NCI-H2196 (cell line): ENCODE results near the gene DOP1A.
A peak's percentile ranks its signal among the peaks of the same experiment; 100 is the strongest.
"Not testable (repeated sequence)": the region's sequence is repeated elsewhere in the genome, so short reads cannot be mapped to it uniquely, and the experiment has no call there.

ENCODE experiments used
- DNase-seq: peaks from one replicate; lab custom pipeline; 2025; ENCODE audit not compliant: unreplicated experiment; lab: John Stamatoyannopoulos, UW

DOP1A gene

DNA sequence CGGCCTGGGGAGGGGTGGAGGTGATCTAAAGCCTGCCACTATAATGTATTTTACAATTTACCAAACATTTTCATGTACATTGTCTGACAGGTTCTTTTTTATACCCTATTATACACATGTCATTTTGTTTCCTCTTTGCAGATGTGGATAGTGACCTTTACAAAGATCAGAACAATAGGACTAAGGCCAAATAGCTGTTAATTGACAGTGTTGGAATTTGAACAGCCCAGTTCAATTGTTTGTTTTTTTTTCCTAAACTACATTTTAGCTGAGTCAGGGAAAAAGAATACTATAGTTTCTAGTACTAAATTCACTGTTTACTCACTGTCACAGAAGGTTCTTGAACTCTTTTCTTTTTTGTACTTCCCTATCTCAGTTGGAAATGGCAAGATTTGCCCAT is 85.4 kb downstream of the DOP1A start:
- no peak for DNase-seq

DNA sequence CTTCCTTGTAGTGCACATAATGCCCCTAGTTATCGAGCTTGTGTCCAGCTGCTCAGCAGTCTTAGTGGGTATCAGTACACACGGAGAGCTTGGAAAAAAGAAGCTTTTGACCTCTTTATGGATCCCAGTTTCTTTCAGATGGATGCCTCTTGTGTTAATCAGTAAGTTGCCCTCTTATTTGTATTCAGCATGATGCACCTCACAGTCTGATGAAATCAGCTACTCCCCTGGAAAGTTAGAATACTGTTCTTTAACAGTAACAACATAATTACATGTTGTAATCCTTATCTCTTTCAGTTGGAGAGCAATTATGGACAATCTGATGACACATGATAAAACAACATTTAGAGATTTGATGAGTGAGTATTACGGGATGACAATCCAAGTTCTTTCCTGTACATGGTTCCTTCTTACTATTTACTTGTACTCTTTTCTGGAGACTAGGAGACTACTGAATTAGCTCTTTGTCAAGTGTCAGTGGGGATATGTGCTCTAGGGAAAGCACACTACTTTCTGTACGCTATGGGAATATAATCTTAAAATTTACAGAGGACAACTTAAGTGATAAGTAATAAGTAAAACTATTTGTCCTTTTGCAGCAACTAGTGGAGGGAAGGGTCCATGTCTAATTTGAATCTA is 86.5 kb downstream of the DOP1A start:
- no peak for DNase-seq

DNA sequence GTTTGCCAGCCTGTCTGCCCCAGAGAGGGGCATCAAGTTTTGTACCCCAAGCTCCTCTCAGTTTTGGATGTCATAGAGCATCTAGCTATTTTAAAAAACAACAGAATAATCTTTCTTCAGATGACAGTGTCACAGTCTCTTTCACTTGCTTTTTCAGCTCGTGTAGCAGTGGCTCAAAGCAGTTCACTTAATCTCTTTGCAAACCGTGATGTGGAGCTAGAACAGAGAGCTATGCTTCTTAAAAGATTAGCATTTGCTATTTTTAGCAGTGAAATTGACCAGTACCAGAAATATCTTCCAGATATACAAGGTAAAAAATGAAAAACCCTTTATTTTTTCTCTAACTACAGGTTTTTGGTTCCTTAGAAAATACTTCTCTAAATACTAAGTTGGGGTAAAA is 88.3 kb downstream of the DOP1A start:
- DNase-seq: no peak

DNA sequence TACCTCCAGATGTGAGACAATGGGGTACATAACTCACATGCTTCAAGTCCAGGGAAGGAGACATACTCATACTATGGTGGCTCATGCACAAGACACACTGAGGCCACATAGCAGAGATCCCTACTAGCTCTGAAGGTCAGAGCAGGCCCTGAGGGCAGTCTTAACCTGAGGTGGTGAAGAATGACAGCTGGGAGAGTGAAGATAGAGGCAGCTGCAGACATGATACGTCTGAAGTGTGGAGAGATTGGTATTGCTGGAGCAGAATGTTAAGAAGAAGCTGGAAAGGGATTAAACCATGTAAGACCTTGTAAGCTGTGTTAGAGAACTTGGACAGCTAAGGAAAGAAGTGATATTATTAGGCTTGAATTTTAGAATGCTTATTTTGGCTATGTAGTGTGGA is 92.7 kb downstream of the DOP1A start:
- no peak for DNase-seq

DNA sequence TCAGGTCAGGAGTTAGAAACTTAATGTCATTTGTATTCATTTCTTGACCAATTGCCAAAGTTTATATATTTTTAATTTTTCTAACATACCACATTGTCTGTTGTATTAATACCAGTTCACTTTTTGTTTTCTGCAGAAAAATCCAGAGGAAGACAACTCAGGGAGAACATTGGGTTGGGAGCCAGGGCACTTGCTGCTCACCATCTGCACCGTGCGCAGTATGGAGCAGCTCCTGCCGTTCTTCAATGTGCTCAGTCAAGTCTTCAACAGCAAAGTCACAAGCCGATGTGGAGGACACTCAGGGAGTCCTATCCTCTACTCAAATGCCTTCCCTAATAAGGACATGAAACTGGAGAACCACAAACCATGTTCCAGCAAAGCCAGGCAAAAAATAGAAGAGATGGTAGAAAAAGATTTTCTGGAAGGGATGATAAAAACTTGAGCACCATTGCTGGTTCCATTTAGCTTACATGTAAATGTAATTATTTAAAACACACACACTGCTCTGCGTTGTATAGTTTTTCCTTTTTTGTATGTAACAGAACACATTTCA is 100.3 kb downstream of the DOP1A start:
- no peak for DNase-seq

DNA sequence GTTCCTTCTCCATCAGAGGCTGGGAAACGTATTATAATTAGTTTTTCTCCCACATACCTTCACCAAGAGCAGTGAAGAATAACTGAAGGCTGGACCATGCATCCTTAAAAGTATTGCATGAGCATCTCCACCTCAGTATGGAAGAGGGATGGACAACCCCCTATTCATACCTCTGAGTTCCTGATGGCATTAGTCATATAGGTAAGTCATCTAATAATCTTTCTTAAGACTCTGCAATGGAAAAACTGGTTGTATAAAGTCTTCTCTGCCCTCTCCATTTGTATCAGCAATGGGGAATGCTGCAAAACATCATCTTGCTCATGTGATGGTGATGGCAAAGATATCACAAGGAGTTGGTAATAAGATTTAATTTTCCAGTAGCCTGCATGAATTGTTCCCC is 101.1 kb downstream of the DOP1A start:
- no peak for DNase-seq

DNA sequence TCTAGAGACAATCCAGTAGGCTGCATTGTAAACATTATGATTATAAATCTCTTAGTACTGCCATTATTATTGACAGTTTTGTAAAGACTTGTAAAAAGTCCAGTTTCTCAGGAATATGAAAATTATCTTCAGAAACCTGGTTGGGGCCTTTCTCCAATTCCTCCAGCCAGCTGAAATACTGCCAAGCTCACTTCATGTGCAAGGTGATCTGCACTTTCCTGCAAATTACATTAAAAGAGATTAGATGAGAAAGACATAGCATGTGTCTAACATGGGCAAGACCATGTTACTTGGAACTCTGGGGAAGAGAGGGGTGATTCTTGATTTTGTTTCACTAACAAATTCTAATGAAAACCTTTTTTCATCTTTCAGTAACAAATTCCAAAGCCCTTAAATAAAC is 101.6 kb downstream of the DOP1A start:
- no peak for DNase-seq

DNA sequence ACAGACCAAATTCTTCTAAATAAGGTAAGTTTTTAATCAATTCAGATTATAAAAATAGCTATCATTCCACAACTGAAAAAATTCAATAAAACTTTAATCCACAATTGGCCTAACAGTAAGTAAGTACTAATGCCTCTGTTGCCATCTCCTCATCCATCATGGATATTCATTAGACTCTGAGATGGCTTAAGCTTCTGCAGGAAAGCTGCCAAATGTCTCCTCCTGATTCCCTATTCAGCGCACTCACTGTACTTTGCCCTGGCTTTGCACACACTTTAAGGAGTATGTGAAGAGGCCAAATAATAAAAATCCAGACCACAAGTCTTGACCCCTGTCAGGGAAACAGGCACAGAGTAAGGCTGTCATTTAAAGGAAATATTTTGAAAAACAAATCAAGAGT is 102.0 kb downstream of the DOP1A start:
- DNase-seq: no peak

DNA sequence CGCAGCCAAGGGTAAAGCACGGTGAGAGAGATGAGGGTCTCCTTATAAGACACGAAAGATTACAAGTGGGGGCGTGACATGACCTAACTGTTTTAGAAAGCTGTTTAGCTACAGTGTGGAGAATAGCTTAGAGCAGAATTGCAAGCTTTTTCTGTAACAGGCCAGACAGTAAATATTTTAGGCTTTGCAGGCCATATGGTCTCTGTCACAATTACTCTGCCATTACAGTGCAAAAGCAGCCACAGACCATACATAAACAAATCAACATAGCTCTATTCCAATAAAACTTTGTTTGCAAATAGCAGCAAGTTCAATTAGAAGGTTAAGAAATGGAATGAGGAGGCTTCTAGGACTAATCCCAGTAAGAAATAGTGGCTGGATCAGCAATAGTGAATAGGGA is 108.8 kb downstream of the DOP1A start:
- no peak for DNase-seq

DNA sequence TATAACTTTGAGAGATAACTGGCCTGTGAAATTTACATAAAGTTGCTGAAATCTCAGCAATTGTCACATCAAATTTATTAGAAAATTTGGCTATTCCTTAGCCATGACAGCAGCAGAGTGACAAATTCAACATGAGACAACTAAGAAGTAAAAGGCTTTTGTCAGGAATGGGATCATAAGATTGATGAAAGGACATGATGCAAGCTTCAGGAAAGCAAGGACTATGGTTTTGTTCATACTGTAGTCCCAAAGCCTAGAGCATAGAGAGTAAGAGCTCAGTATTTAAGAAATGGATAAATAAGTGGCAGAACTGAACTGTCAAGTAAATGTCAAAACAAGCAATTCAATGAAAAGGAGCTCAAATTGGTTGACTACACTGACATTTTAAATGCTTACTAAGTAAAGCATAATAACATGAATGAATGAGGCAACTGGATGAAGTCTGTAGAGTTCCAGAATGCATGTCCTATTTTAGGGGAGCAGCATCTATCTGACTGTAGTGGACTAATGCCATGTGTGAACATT is 113.0 kb downstream of the DOP1A start:
- DNase-seq: no peak

DNA sequence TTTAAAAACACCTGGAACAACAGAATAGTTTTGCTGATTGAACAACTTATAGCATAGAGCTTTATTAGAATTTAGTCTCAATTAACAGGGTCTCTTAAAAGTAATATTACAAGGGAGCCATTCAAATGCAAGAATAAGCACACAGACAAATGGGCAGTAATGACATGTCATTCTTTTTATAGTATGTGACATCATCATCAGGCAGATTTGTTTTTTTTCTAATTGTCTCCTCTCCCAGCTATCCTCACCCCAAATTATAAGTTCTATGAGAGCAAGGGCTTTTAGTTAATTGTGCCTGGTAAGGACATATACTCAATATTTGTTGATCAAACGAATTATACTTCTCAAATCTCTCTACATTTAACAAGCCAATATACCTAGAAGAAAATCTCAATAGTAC is 114.6 kb downstream of the DOP1A start:
- no peak for DNase-seq

DNA sequence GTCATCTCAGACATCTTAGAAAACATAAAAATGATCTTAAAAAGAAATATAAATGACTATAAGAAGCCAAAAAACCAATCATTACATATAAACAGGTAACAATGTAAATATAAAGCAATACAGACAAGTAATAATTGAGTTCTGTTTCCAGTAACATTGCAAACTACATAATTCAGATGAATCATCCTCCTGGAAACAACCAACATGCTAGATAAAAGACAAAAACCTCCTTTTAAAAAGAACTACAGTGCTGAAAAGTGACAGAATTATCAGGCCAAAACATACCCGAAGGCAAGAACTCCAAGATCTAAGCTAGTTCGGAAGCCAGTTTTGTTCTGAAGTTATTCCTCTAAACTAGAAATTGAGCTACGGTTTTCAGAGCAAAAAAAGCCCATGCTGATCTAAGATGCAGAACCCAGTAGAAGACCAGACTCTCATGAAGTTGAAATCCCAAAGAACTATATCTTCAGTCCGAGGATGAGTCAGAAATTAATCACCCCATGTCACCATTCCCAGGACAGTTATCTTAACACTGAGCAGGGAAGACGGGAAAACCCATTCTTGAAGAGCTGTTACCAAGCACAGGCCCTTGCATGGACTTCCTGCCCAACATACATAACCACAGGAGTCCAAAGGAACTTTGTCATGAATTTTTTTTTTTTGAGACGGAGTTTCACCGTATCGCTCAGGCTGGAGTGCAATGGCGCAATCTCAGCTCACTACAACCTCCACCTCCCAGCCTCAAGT is 115.8 kb downstream of the DOP1A start:
- no peak for DNase-seq

DNA sequence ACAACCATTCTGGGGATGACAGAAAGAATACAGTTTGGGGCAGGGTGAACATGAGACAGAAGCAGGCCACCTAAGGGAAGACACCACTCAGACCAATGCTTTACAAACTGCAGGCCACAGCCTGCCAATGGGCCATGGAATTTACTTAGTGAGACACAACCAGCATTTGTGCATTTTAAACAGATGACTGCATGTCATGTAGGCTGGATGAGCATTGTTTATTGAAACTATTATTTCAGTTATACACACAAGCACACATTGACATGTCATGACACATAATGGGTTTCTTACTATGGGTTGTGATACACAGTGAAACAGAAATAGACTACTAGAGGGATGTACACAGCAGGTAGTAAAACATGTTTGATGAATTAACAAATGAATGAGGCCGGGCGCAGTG is 117.6 kb downstream of the DOP1A start:
- no peak for DNase-seq

DNA sequence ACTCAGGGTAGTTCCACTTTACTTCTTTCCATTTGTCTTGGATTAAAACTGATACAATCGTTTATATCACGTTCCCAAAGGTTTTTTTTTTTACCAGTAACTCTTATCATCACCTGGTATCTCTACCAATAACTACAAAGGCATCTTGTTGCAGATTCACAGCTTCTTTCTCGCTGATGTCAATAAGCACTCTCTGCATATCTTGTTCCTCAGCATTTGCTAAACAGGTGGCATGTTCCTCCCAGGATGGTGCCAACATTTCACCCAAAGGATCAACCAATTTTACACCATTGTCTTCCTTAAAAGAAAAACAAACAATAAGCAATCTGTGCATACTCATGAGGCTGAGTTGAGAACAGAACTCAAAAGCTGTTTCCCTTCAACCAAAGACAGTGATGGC is 121.0 kb downstream of the DOP1A start:
- no peak for DNase-seq

DNA sequence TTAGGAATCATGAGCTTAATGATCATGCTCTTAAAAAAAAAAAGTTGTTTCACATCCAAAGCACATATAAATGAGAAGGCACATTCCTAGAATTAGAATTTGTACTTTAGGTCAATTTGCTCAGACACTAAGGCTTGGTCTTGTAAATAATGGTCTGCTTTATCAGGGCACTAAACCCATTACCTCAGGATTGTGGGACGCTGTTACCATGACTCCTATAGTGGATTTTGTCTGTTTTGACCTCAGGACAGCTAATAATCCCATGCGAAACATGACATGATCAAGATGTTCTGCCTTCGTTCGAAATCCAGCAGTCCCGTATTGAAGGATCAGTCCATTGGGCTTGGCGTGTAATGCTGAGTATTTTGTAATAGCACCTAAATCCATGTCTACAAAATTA is 123.2 kb downstream of the DOP1A start:
- no peak for DNase-seq

DNA sequence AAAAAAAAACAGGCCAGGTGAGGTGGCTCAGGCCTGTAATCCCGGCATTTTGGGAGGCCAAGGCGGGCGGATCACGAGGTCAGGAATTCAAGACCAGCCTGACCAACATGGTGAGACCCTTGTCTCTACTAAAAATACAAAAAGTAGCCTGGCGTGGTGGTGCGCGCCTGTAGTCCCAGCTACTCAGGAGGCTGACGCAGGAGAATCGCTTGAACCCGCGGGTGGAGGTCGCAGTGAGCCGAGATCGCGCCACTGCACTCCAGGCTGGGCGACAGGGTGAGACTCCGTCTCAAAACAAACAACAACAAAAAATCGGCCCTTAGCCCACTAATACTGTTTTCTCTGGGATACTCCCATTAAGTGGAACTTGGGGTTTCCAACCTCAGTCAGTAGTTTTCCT is 124.5 kb downstream of the DOP1A start:
- DNase-seq: not testable (repeated sequence)

DNA sequence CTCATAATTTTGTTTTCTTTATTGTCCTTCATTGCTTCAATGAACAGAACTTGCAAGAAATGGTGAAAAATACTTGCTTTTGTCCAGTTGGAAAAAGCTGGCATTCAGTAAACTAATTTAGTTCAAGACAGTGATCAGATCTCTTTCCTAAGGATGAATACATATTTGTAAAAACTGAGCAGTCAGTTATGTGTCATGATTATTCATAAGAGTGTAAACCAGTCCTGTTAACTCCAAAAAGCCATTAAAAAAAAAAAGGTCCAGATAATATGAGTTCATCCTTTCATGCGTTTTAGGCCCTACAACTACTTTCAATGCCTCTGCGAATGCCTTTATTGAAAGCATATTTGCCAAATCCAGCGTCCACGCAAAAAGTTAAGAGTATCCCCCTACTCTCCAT is 125.0 kb downstream of the DOP1A start:
- no peak for DNase-seq

DNA sequence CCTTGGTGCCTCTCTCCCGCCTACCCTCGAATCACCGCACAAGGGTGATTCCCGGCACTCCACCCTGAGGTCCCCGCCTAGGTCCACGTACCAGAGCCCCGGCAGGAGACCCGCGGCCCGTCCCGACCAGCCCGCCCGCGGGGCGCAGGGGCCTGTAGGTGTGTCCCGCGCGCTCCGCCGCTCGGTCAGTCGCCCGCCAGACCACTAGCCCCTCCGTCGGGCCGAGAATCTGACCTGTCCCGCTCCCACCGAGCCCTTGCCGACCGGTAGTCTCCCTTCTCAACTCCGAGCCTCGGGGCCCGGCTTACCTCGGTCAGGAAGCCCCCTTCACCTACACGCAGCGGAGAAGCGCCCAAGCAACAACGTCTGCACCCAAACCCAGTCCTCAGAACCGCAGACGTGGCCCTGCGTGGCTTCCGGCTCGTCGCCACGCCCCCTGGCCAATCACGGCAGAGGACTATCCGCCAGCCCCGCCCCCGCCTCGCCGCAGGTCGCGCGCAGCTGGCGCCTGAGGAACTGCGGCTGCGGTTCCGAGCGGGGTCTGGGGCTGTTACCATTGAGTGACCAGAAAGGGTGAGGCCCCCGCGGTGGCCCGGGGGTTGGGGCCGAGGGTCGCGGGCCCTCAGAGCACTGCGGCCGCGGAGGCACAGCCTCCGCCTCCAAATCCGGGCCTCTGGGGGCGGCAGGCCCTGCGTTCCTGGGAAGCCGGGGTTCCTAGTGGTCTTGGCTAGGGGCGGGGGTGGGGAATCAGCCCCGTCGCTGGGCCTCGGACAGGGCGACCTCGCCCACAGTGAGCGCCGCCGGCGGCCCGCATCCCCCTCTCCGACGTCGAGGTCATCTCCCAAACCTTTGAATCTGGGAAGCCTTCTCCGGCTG is 125.6 kb downstream of the DOP1A start, which contains the start of the genes PGM3 and RWDD2A:
Gene PGM3 (minus strand): TSS at position 395 of the 876 bp plus-strand sequence. CDS start 2,253 bp downstream, outside the sequence.
Gene RWDD2A (plus strand): TSS at position 487 of the 876 bp plus-strand sequence. CDS start 1,095 bp downstream, outside the sequence.
- peak; percentile 85 for DNase-seq

DNA sequence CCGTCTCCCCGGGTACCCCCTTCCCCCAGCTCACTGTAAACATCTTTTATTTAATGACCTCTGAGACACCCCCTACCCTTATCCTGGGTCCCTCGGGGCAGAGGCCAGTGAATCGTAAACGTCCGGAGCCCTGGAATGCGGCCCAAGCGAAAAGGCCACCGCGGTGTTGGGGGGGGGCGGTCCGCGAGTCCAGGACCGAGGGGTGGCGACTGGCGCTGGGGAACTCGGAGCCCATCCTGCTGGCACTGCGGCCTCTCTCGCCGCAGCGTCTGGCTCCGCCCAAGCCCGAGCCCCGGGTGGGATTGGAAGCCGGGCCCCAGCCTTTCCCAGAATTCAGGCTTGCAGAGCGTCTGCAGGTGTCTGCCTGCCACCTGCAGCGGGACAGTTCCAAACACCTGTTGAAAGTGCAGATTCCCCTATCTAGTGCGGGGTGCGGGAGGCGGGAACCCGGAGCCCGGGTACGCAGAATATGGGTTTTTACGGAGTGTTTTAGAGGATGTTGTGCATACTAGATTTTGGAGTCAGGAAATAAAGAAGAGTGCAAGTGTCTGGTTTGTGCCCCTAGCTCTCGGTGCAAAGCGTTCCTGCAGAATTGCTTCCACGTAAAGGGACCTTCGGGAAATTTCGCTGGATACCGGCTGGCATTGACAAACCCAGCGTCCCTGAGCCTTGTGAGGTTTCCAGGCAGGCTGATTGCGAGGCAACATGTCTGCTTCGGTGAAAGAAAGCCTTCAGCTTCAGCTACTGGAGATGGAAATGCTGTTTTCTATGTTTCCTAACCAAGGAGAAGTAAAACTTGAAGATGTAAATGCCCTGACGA is 126.5 kb downstream of the DOP1A start:
- peak; percentile 18 for DNase-seq

DNA sequence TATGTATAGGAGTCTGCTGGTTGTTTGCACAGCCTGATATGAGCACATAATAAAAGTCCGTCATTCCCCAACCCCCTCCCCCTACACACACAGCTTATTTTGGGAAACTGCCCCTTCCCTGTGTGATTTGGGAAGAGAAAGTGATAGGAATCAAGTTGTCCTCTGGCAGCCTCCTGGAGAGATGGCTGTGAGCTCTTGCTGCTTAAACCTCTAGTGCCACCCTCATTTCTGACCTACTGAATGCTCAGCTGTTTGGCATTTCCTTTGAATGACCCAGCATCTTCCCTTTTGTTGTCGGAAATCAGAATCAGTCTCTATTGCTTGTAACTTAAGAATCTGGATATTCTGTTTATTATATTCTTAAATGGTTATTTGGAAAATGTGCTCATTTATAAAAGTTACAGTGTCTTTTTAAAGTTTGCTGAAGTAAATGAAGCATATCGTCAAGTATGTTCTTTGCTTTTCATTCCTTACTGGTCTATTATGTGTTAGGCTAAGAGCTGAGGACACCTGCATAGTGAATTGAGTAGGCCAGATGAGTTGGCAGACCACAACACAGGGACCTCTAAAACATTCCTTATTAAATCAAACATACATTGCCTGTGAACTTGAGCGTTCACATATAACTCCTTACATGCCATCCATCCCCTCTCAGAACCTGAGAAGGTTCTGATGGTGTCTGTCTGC is 131.2 kb downstream of the DOP1A start:
- no peak for DNase-seq
